Non-pigmented ciliary epithelial cell (primary cell): Measurements from ENCODE around the gene ADAP1.
"Not testable (repeated sequence)": the region's sequence is repeated elsewhere in the genome, so short reads cannot be mapped to it uniquely, and the experiment has no call there.

Experiments
- DNase-seq: peaks from one replicate; pipeline ENCODE4 v3.0.0-alpha.2; 2010; ENCODE audit warnings: low read depth

Gene ADAP1

GRCh38 chr7:974820-975681 lies 20.6 kb upstream of the ADAP1 start, which contains the start of gene COX19:
Gene COX19 (minus strand): TSS chr7:975549. CDS start chr7:975509, 40 bp downstream.
- peak; percentile 49 for DNase-seq

- DNase-seq: no peak
Measured at GRCh38 chr7:974172-974571, 19.7 kb upstream of the ADAP1 start.

- no peak for DNase-seq
Measured at GRCh38 chr7:973312-973711, 18.8 kb upstream of the ADAP1 start.

GRCh38 chr7:972676-973309 lies 18.3 kb upstream of the ADAP1 start:
- no peak for DNase-seq

- DNase-seq: no peak
Measured at GRCh38 chr7:972110-972509, 17.6 kb upstream of the ADAP1 start.

- DNase-seq: no peak
Measured at GRCh38 chr7:970744-971143, 16.3 kb upstream of the ADAP1 start.

- DNase-seq: no peak
Measured at GRCh38 chr7:969403-969802, 14.9 kb upstream of the ADAP1 start.

GRCh38 chr7:968205-969105 lies 14.0 kb upstream of the ADAP1 start:
- no peak for DNase-seq

- DNase-seq: no peak
Measured at GRCh38 chr7:967361-968082, 13.0 kb upstream of the ADAP1 start.

- no peak for DNase-seq
Measured at GRCh38 chr7:966291-967069, 12.0 kb upstream of the ADAP1 start.

GRCh38 chr7:964401-965231 lies 10.1 kb upstream of the ADAP1 start:
- no peak for DNase-seq

- DNase-seq: no peak
Measured at GRCh38 chr7:963236-964078, 9.0 kb upstream of the ADAP1 start.

GRCh38 chr7:962401-963081 lies 8.1 kb upstream of the ADAP1 start:
- no peak for DNase-seq

GRCh38 chr7:961546-962400 lies 7.3 kb upstream of the ADAP1 start:
- DNase-seq: no peak

- DNase-seq: not testable (repeated sequence)
Measured at GRCh38 chr7:960972-961371, 6.5 kb upstream of the ADAP1 start.

GRCh38 chr7:960269-960871 lies 5.9 kb upstream of the ADAP1 start:
- no peak for DNase-seq

GRCh38 chr7:959740-960139 lies 5.3 kb upstream of the ADAP1 start:
- DNase-seq: not testable (repeated sequence)
